PC-9 (cell line): Measurements from ENCODE around the gene DLGAP1. TPM values are rescaled to one million over a fixed set of nuclear protein-coding genes. Genes with fewer than 3 reads are reported as not detected.

Source experiments
- BruUV-seq: library from RNA; stranded (reverse); fragments of 400-500 nt; replicated peaks from 2 replicates; lab custom pipeline; 2021; lab: Mats Ljungman, UMichigan
- CTCF ChIA-PET: fragments of 300-600 bp; sonication (Branson Sonifier 250); formaldehyde crosslinking; loops from one replicate; lab custom pipeline; 2022; ENCODE audit warnings: antibody characterized with exemption; lab: Charles Lee
- POLR2A ChIA-PET: fragments of 300-600 bp; sonication (Branson Sonifier 250); formaldehyde crosslinking; loops from one replicate; lab custom pipeline; 2022; ENCODE audit warnings: antibody characterized with exemption; ENCODE audit not compliant: unreplicated experiment; lab: Charles Lee
- DNase-seq, 2 experiments: peaks; one replicate each; pipeline versions ENCODE4 v3.0.0 to v3.0.0-alpha.2; 2015 to 2022; ENCODE audit warnings: mixed read lengths in 1 of 2
- H2AFZ ChIP-seq: fragments of 200-600 bp; sonication (generic); 2 replicates; pipeline ENCODE4 v1.8.1; 2017; ENCODE audit warnings: antibody characterized with exemption
- H3F3A ChIP-seq: fragments of 200-600 bp; sonication (generic); 2 replicates; pipeline ENCODE4 v1.8.1; 2017; ENCODE audit warnings: antibody characterized with exemption, mild to moderate bottlenecking, low read depth; ENCODE audit not compliant: insufficient read depth
- H3K27ac ChIP-seq: fragments of 200-600 bp; sonication (generic); 2 replicates; pipeline ENCODE4 v1.6.1; 2016; ENCODE audit warnings: mixed run types
- H3K27me3 ChIP-seq: fragments of 200-600 bp; sonication (generic); 2 replicates; pipeline ENCODE4 v1.6.1; 2016; ENCODE audit warnings: low read depth, mixed run types; ENCODE audit not compliant: insufficient read depth
- H3K36me3 ChIP-seq: fragments of 200-600 bp; sonication (generic); 2 replicates; pipeline ENCODE4 v1.6.1; 2016; ENCODE audit warnings: low read depth, mixed run types
- H3K4me1 ChIP-seq: fragments of 200-600 bp; sonication (generic); replicated peaks from 2 replicates; pipeline ENCODE4 v1.6.1; 2016; ENCODE audit warnings: mixed run types; ENCODE audit not compliant: insufficient read depth
- H3K4me2 ChIP-seq: fragments of 200-600 bp; sonication (generic); 2 replicates; pipeline ENCODE4 v1.6.1; 2017; ENCODE audit warnings: mixed run types
- H3K4me3 ChIP-seq: fragments of 200-600 bp; sonication (generic); 2 replicates; pipeline ENCODE4 v1.6.1; 2016; ENCODE audit warnings: mixed run types
- H3K79me2 ChIP-seq: fragments of 200-600 bp; sonication (generic); 2 replicates; pipeline ENCODE4 v1.6.1; 2017; ENCODE audit warnings: low read depth, mixed run types
- H3K9me2 ChIP-seq: fragments of 200-600 bp; sonication (generic); 2 replicates; pipeline ENCODE4 v1.8.1; 2017; ENCODE audit warnings: mild to moderate bottlenecking; ENCODE audit not compliant: insufficient read depth
- H3K9me3 ChIP-seq: fragments of 200-600 bp; sonication (generic); 2 replicates; pipeline ENCODE4 v1.8.1; 2016; ENCODE audit warnings: low read depth; ENCODE audit not compliant: insufficient read depth
- H4K20me1 ChIP-seq: fragments of 200-600 bp; sonication (generic); 2 replicates; pipeline ENCODE4 v1.8.1; 2017; ENCODE audit not compliant: insufficient read depth
- EZH2 ChIP-seq: fragments of 200-600 bp; sonication (generic); IDR thresholded peaks from 2 replicates; pipeline ENCODE4 v1.8.0; 2017; ENCODE audit warnings: antibody characterized with exemption, low read depth
- intact Hi-C: fragments of 100-400 bp; cut with micrococcal nuclease; formaldehyde crosslinking; loops from one replicate; pipeline ENCODE4 v1.10.0; 2022; ENCODE audit not compliant: unreplicated experiment
- total RNA-seq: library from RNA; stranded (reverse); gene quantifications from 2 replicates; pipeline ENCODE4 v1.2.3, GENCODE V29; 2021
- TF ChIP-seq, protein P1 (sequence below): fragments of 200-600 bp; sonication (generic); conservative IDR thresholded peaks from 2 replicates; pipeline ENCODE4 v1.6.1; 2017; ENCODE audit warnings: mixed run types, antibody characterized with exemption, mild to moderate bottlenecking, moderate library complexity

Gene DLGAP1
- total RNA-seq, 1 experiment from 2014 or later = not detected

DNA sequence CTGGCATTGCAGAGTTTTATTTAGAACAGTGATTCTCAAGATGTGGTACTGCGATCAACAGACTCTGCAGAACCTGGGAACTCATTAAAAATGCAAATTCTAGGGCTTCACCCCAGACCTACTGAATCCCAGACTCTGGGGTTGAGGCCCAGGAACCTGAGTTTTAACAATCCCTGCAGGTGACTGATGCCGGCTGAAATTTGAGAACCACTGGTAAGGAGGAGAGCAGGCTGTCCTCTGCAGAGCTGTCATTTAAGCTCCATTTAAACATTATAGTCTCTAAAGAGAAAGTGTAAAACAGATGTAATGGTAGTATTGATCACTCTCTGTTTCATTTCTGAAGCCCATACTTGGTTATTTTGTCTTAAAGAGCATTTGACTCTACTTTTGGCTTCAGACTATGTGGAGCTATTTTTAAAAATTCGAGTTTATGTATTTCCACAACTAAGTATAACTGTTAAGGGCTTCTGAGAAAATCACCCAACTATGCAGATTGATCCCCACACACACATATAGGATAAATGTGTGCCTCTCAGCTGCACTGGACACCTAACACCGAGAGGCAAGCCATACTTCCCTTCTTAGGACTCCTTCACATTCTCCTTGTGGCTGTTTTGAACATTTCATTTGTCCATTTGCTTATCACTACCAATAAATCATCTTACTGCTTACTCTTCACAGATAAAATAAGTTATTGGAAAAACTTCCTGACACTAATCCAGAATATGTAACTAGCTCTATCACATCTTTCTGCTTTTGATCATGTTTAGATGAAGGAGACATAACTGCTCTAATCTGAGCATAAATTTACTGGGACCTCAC is 487.5 kb downstream of the DLGAP1 start:
- no peak for TF ChIP-seq EZH2
- TF ChIP-seq, protein P1, sequence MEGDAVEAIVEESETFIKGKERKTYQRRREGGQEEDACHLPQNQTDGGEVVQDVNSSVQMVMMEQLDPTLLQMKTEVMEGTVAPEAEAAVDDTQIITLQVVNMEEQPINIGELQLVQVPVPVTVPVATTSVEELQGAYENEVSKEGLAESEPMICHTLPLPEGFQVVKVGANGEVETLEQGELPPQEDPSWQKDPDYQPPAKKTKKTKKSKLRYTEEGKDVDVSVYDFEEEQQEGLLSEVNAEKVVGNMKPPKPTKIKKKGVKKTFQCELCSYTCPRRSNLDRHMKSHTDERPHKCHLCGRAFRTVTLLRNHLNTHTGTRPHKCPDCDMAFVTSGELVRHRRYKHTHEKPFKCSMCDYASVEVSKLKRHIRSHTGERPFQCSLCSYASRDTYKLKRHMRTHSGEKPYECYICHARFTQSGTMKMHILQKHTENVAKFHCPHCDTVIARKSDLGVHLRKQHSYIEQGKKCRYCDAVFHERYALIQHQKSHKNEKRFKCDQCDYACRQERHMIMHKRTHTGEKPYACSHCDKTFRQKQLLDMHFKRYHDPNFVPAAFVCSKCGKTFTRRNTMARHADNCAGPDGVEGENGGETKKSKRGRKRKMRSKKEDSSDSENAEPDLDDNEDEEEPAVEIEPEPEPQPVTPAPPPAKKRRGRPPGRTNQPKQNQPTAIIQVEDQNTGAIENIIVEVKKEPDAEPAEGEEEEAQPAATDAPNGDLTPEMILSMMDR = no peak
- Histone ChIP-seq H3K9me3 (no peaks in the 10 kb centered on the region), H3K27me3 (no peaks in the 10 kb centered on the region), H3K4me1 (peaks cover 12% of the 10 kb centered on the region), H3K4me2 (peak overlapping the region; percentile 34; the same call in 1 of the 2 replicates), H4K20me1 (no peaks in the 10 kb centered on the region), H3K9me2 (no peaks in the 10 kb centered on the region), H3K27ac (no peak overlapping the region), H3K79me2 (no peaks in the 10 kb centered on the region), H3F3A (no peaks in the 10 kb centered on the region), H2AFZ (no peak overlapping the region), H3K4me3 (no peak overlapping the region), H3K36me3 (no peaks in the 10 kb centered on the region)
- no TSS peak for BruUV-seq
- ChIA-PET CTCF (interaction anchor here (0.9 kb wide), 1 partner anchor 686 kb away, joined by 10 read pairs; no protein-coding TSS in a partner anchor), POLR2A (interaction anchor here (0.5 to 0.7 kb wide), 5 partner anchors 343 to 1524 kb away, joined by 3 to 10 read pairs (median 4); no protein-coding TSS in a partner anchor)
- intact Hi-C loops = no loop called here
- no peak for DNase-seq

DNA sequence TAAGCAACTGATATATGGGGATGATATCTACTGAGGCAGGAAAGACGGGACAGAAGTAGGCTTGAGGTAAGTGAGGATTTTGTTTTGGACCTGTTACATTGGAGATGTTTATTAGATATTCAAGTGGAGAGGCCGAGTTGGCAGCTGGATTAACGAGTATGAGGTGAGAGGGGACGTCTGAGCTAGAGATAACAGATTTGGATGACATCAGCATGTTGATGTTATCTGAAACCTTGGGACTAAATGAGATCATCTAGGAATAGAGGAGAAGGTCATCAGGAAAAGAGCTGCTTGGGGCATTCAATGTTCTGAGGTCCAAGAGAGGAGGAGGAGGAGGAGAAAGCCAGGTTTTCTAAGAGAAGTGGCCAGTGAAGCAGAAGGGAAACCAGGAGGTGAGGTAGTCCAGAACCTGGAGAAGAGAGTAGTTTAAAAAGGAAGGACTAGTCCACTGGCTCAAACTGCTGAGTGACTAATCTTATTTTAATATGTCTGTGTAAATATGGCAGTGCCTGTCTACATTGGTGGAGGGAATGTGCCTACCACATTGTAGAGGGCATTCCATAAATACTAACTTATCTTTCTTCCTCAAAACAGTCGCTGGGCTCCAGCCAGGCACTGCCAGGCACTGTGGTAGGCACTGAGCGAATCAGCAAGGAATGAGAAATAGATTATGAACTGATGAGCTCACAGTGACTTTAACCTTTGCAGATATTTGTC is 488.3 kb downstream of the DLGAP1 start:
- no peak overlapping the region for H3K4me3 ChIP-seq

More for the DNA sequence above, 488.3 kb downstream of the DLGAP1 start:
- H3K9me2 ChIP-seq = no peaks in the 10 kb centered on the region
- TF ChIP-seq, protein P1 = no peak
- TF ChIP-seq EZH2 = no peak
- no peaks in the 10 kb centered on the region for H4K20me1 ChIP-seq
- no peaks in the 10 kb centered on the region for H3F3A ChIP-seq
- H3K4me2 ChIP-seq = peak overlapping the region; percentile 34
- H3K27ac ChIP-seq = no peak overlapping the region
- H3K36me3 ChIP-seq = no peaks in the 10 kb centered on the region
- H2AFZ ChIP-seq = no peak overlapping the region; the same call in 1 of the 2 replicates
- intact Hi-C loops = no loop called here
- ChIA-PET POLR2A (interaction anchor here (0.5 to 0.7 kb wide), 6 partner anchors 33 to 1523 kb away, joined by 3 to 10 read pairs (median 4); no protein-coding TSS in a partner anchor), CTCF (interaction anchor here (0.6 to 0.9 kb wide), 2 partner anchors 52 to 685 kb away, joined by 3 to 10 read pairs; no protein-coding TSS in a partner anchor)
- no peaks in the 10 kb centered on the region for H3K79me2 ChIP-seq
- H3K4me1 ChIP-seq = peaks cover 12% of the 10 kb centered on the region
- peak in 1 of 2 experiments; percentile 41 for DNase-seq
- BruUV-seq = no TSS peak
- no peaks in the 10 kb centered on the region for H3K9me3 ChIP-seq
- no peaks in the 10 kb centered on the region for H3K27me3 ChIP-seq
